RWPE1 (cell line): ENCODE measurements around the gene LANCL2.

Experiments used
- CTCF ChIA-PET: fragments of 350-600 bp; sonication (Branson Sonifier 250); formaldehyde crosslinking; extraction: SDS; loops from one replicate; lab custom pipeline; 2021; lab: Yijun Ruan, JAX
- POLR2A ChIA-PET: fragments of 400-600 bp; formaldehyde crosslinking; extraction: SDS; loops from one replicate; lab custom pipeline; 2020; ENCODE audit warnings: antibody characterized with exemption; ENCODE audit not compliant: low non-redundant PET; lab: Yijun Ruan, JAX
- DNase-seq: peaks from one replicate; pipeline ENCODE4 v3.0.0; 2012; ENCODE audit warnings: low spot score
- H3K27ac ChIP-seq: fragments of 450-650 bp; 2 replicates; pipeline ENCODE4 v1.5.1; 2017
- CTCF ChIP-seq: fragments of 450-650 bp; conservative IDR thresholded peaks from 2 replicates; pipeline ENCODE4 v1.5.1; 2017; ENCODE audit warnings: low read depth, mild to moderate bottlenecking

The LANCL2 gene

GRCh38 chr7:55420530-55420929 lies 55.4 kb downstream of the LANCL2 start:
- DNase-seq, result no peak
- ChIA-PET POLR2A (no interaction called here), CTCF (no interaction called here)
- TF ChIP-seq CTCF, result no peak
- H3K27ac ChIP-seq, result no peak overlapping the region

- no peak for DNase-seq
- TF ChIP-seq CTCF, result no peak
- CTCF ChIA-PET, result interaction anchor here (0.6 to 1.6 kb wide), 2 partner anchors 8 to 1821 kb away, joined by 4 read pairs; no protein-coding TSS in a partner anchor
- no peak overlapping the region for H3K27ac ChIP-seq
- POLR2A ChIA-PET, result no interaction called here
Measured at GRCh38 chr7:55423277-55423711, 58.2 kb downstream of the LANCL2 start.

- no peak for TF ChIP-seq CTCF
- ChIA-PET CTCF (interaction anchor here (0.6 to 1.6 kb wide), 2 partner anchors 9 to 1822 kb away, joined by 4 read pairs; no protein-coding TSS in a partner anchor), POLR2A (no interaction called here)
- no peak overlapping the region for H3K27ac ChIP-seq
- no peak for DNase-seq
Measured at GRCh38 chr7:55423891-55424290, 58.8 kb downstream of the LANCL2 start.

- H3K27ac ChIP-seq, result no peak overlapping the region
- TF ChIP-seq CTCF, result no peak
- CTCF ChIA-PET, result no interaction called here
- POLR2A ChIA-PET, result no interaction called here
- DNase-seq, result no peak
Measured at GRCh38 chr7:55425141-55425752, 60.1 kb downstream of the LANCL2 start.

GRCh38 chr7:55426676-55427075 lies 61.5 kb downstream of the LANCL2 start:
- no peak overlapping the region for H3K27ac ChIP-seq
- TF ChIP-seq CTCF, result no peak
- POLR2A ChIA-PET, result no interaction called here
- DNase-seq, result no peak
- CTCF ChIA-PET, result no interaction called here

- no peak overlapping the region for H3K27ac ChIP-seq
- POLR2A ChIA-PET, result no interaction called here
- DNase-seq, result no peak
- no peak for TF ChIP-seq CTCF
- CTCF ChIA-PET, result interaction anchor here (0.6 to 0.8 kb wide), 3 partner anchors 12 to 519 kb away, joined by 3 to 5 read pairs (median 4); no protein-coding TSS in a partner anchor
Measured at GRCh38 chr7:55427342-55427741, 62.2 kb downstream of the LANCL2 start.
